Testis (tissue), 2 donors: ENCODE measurements around the gene KLF7.

Source experiments
- CTCF ChIP-seq, 3 experiments: fragments of 450-650 bp in 2 of 3; fragments of 200-600 bp in 1 of 3; sonication (generic) in 1 of 3; IDR thresholded peaks; one replicate each; pipeline ENCODE4 v1.5.1; 2016 to 2019; ENCODE audit warnings: antibody characterized with exemption in 3 of 3, mild to moderate bottlenecking in 2 of 3, moderate library complexity in 1 of 3
- POLR2A ChIP-seq: fragments of 450-650 bp; IDR thresholded peaks from one replicate; pipeline ENCODE4 v1.6.1; 2017; ENCODE audit warnings: antibody characterized with exemption, mild to moderate bottlenecking, moderate library complexity

- TF ChIP-seq CTCF (IDR thresholded peaks at IDR 0.05) (no peak), POLR2A (no peak)
Observed at GRCh38 chr2:207201416-207201815, 35.7 kb upstream of the KLF7 start.
